GM18526 (cell line): ENCODE measurements around the gene HMGN2.

ENCODE experiments used
- POLR2A ChIP-seq: IDR thresholded peaks from 3 replicates; pipeline ENCODE4 v1.6.1; 2011; ENCODE audit not compliant: insufficient read length; ENCODE audit errors: extremely low read depth

HMGN2 gene

GRCh38 chr1:26516987-26517765 lies 44.9 kb downstream of the HMGN2 start:
- TF ChIP-seq POLR2A: no peak

- TF ChIP-seq POLR2A: no peak
These were observed 45.5 kb downstream of the HMGN2 start for GRCh38 chr1:26517766-26518049.

- no peak for TF ChIP-seq POLR2A
These were observed 46.1 kb downstream of the HMGN2 start for GRCh38 chr1:26518355-26518754.

GRCh38 chr1:26520339-26520738 lies 48.1 kb downstream of the HMGN2 start:
- TF ChIP-seq POLR2A: no peak

GRCh38 chr1:26521669-26522030 lies 49.4 kb downstream of the HMGN2 start:
- no peak for TF ChIP-seq POLR2A

GRCh38 chr1:26522073-26522472 lies 49.8 kb downstream of the HMGN2 start:
- TF ChIP-seq POLR2A: no peak

- TF ChIP-seq POLR2A: no peak
These were observed 51.9 kb downstream of the HMGN2 start for GRCh38 chr1:26524181-26524580.
